SU-DHL-6 (cell line): Measurements from ENCODE around the gene JAM2.

Source experiments
- H2AFZ ChIP-seq: fragments of 200-600 bp; sonication (generic); 2 replicates; pipeline ENCODE4 v1.6.1; 2014; ENCODE audit warnings: low read depth, mild to moderate bottlenecking, moderate library complexity, mixed read lengths, antibody characterized with exemption, low read length; ENCODE audit not compliant: severe bottlenecking
- H3F3A ChIP-seq: fragments of 200-600 bp; shearing (Covaris generic); 2 replicates; pipeline ENCODE4 v1.6.0; 2016; ENCODE audit warnings: antibody characterized with exemption, mild to moderate bottlenecking; ENCODE audit not compliant: insufficient read depth
- H3K27ac ChIP-seq: fragments of 200-600 bp; sonication (generic); 2 replicates; pipeline ENCODE4 v1.5.1; 2016; ENCODE audit warnings: low read depth, mild to moderate bottlenecking, low read length, moderate library complexity, mixed read lengths
- H3K27me3 ChIP-seq: fragments of 200-600 bp; sonication (generic), shearing (Covaris generic); 2 replicates; pipeline ENCODE4 v1.6.0; 2014; ENCODE audit warnings: mild to moderate bottlenecking, low read length
- H3K36me3 ChIP-seq: fragments of 200-600 bp; sonication (generic); 2 replicates; pipeline ENCODE4 v1.6.1; 2014; ENCODE audit warnings: mild to moderate bottlenecking, low read length, mixed read lengths
- H3K4me2 ChIP-seq: fragments of 300-600, 200-600 bp; shearing (Covaris generic), sonication (generic); 2 replicates; pipeline ENCODE4 v1.6.0; 2014; ENCODE audit warnings: low read length, low read depth, mild to moderate bottlenecking; ENCODE audit not compliant: poor library complexity, severe bottlenecking
- H3K4me3 ChIP-seq: fragments of 200-600 bp; sonication (generic); 2 replicates; pipeline ENCODE4 v1.5.1; 2014; ENCODE audit warnings: antibody characterized with exemption, low read length, mild to moderate bottlenecking, mixed read lengths; ENCODE audit not compliant: insufficient read depth, poor library complexity, severe bottlenecking
- H3K79me2 ChIP-seq: fragments of 200-600 bp; sonication (generic); 2 replicates; pipeline ENCODE4 v1.6.1; 2014; ENCODE audit warnings: mild to moderate bottlenecking, low read length, moderate library complexity; ENCODE audit not compliant: insufficient read depth
- H3K9ac ChIP-seq: fragments of 200-600 bp; sonication (generic); 2 replicates; pipeline ENCODE4 v1.7.0; 2014; ENCODE audit warnings: mild to moderate bottlenecking, low read length
- H3K9me2 ChIP-seq: fragments of 200-600 bp; sonication (generic); replicated peaks from 2 replicates; pipeline ENCODE4 v1.6.1; 2014; ENCODE audit warnings: low read length; ENCODE audit not compliant: insufficient read depth
- H3K9me3 ChIP-seq: fragments of 200-600 bp; sonication (generic); 2 replicates; pipeline ENCODE4 v1.6.1; 2014; ENCODE audit warnings: low read length, mixed read lengths; ENCODE audit not compliant: insufficient read depth
- H4K20me1 ChIP-seq: fragments of 200-600 bp; sonication (generic); 2 replicates; pipeline ENCODE4 v1.6.1; 2014; ENCODE audit warnings: low read depth, mild to moderate bottlenecking, antibody characterized with exemption, low read length, moderate library complexity, mixed read lengths
- CTCF ChIP-seq: fragments of 200-600 bp; sonication (generic); IDR thresholded peaks from one replicate; pipeline ENCODE4 v1.5.1; 2017; ENCODE audit warnings: antibody characterized with exemption, mild to moderate bottlenecking, low read length, moderate library complexity; ENCODE audit not compliant: insufficient read depth, poor library complexity, severe bottlenecking
- EZH2phosphoT487 ChIP-seq: fragments of 200-600 bp; sonication (generic), shearing (Covaris generic); conservative IDR thresholded peaks from 2 replicates; pipeline ENCODE4 v1.6.1; 2018; ENCODE audit warnings: mild to moderate bottlenecking, antibody characterized with exemption, low read length, moderate library complexity, mixed read lengths

Gene JAM2

GRCh38 chr21:25640943-25641292 is 1.9 kb downstream of the JAM2 start:
- Histone ChIP-seq H3K36me3 (no peaks in the 10 kb centered on the region), H3K27me3 (no peaks in the 10 kb centered on the region), H3K9me2 (no peaks in the 10 kb centered on the region), H3K4me3 (no peak overlapping the region), H3K4me2 (no peak overlapping the region), H3K27ac (no peak overlapping the region), H4K20me1 (no peaks in the 10 kb centered on the region), H3F3A (peaks cover 7% of the 10 kb centered on the region; the same call in 1 of the 2 replicates), H3K79me2 (no peaks in the 10 kb centered on the region), H2AFZ (no peak overlapping the region), H3K9ac (no peak overlapping the region), H3K9me3 (no peaks in the 10 kb centered on the region)
- TF ChIP-seq EZH2phosphoT487: no peak

GRCh38 chr21:25643486-25643885 is 4.4 kb downstream of the JAM2 start:
- Histone ChIP-seq H2AFZ (no peak overlapping the region), H3F3A (peaks cover 7% of the 10 kb centered on the region; the same call in 1 of the 2 replicates), H3K36me3 (no peaks in the 10 kb centered on the region), H3K4me2 (no peak overlapping the region), H3K27ac (no peak overlapping the region), H3K9me2 (no peaks in the 10 kb centered on the region), H4K20me1 (no peaks in the 10 kb centered on the region), H3K9ac (no peak overlapping the region), H3K79me2 (no peaks in the 10 kb centered on the region), H3K9me3 (no peaks in the 10 kb centered on the region), H3K4me3 (no peak overlapping the region), H3K27me3 (no peaks in the 10 kb centered on the region)
- TF ChIP-seq EZH2phosphoT487: no peak
- TF ChIP-seq CTCF: no peak

GRCh38 chr21:25646474-25646873 is 7.4 kb downstream of the JAM2 start:
- Histone ChIP-seq H3K9ac (no peak overlapping the region), H3K4me3 (no peak overlapping the region), H3K9me3 (no peaks in the 10 kb centered on the region), H3K79me2 (no peaks in the 10 kb centered on the region), H3K27ac (no peak overlapping the region), H3K9me2 (no peaks in the 10 kb centered on the region), H3K4me2 (no peak overlapping the region), H3K27me3 (no peaks in the 10 kb centered on the region), H4K20me1 (no peaks in the 10 kb centered on the region), H3K36me3 (no peaks in the 10 kb centered on the region), H2AFZ (no peak overlapping the region), H3F3A (no peaks in the 10 kb centered on the region)
- TF ChIP-seq EZH2phosphoT487: no peak
- no peak for TF ChIP-seq CTCF

GRCh38 chr21:25647647-25648046 is 8.6 kb downstream of the JAM2 start:
- no peaks in the 10 kb centered on the region for H3K79me2 ChIP-seq
- H3K4me2 ChIP-seq: peak overlapping the region; percentile 20
- H3K9me2 ChIP-seq: no peaks in the 10 kb centered on the region
- H4K20me1 ChIP-seq: no peaks in the 10 kb centered on the region
- no peak overlapping the region for H2AFZ ChIP-seq
- H3K4me3 ChIP-seq: no peak overlapping the region
- H3K27ac ChIP-seq: no peak overlapping the region
- no peak overlapping the region for H3K9ac ChIP-seq
- no peaks in the 10 kb centered on the region for H3K9me3 ChIP-seq
- no peaks in the 10 kb centered on the region for H3F3A ChIP-seq
- TF ChIP-seq CTCF: no peak
- TF ChIP-seq EZH2phosphoT487: no peak
- H3K27me3 ChIP-seq: no peaks in the 10 kb centered on the region
- no peaks in the 10 kb centered on the region for H3K36me3 ChIP-seq
